ENCODE data around the gene STPG4.

The STPG4 gene

GRCh38 chr2:47155091-47155876 lies at the start of gene STPG4:
TSS of gene STPG4 (minus strand) at chr2:47155308. CDS start at chr2:47155251, 57 bp downstream.
- no peak within 1 kb of the TSS for H3K27ac ChIP-seq (ENCODE audit: low read depth, low read length)
- peaks cover 27 to 52% (median 35%) of the 10 kb centered on the region in 5 donors for H3K36me3 ChIP-seq (ENCODE audit: control insufficient read depth in 5 of 5, insufficient read depth in 5 of 5, low read length in 5 of 5)

DNA sequence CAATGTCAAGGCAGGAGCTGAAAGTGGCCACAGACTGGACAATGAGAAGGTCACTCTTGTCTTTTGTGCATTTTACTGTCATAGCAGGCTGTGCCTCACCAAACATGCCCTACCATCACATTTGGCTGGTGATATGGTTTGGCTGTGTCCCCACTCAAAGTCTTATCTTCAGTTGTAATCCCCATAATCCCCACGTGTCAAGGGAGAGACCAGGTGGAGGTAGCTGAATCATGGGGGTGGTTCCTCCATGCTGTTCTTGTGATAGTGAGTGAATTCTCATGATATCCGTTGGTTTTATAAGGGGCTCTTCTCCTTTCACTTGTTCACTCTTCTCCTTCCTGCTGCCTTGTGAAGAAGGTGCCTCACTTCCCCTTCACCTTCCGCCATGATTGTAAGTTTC lies 49.6 kb upstream of the STPG4 start:
- Histone ChIP-seq H3K4me1 (ENCODE audit: control insufficient read depth in 5 of 5, insufficient read depth in 5 of 5, low read length in 5 of 5) (peaks cover 0 to 20% (median 11%) of the 10 kb centered on the region in 5 donors), H3K9ac (ENCODE audit: low read length in 5 of 5) (no peak overlapping the region), H3K27ac (ENCODE audit: low read depth, low read length) (no peak overlapping the region), H3K4me3 (ENCODE audit: low read depth in 1 of 5, low read length in 5 of 5) (no peak overlapping the region), H3K36me3 (ENCODE audit: control insufficient read depth in 5 of 5, insufficient read depth in 5 of 5, low read length in 5 of 5) (no peaks in the 10 kb centered on the region), H3K27me3 (ENCODE audit: control insufficient read depth in 5 of 5, insufficient read depth in 4 of 5, low read length in 5 of 5) (no peaks in the 10 kb centered on the region), H3K9me3 (ENCODE audit: control insufficient read depth in 5 of 5, low read length in 5 of 5) (no peaks in the 10 kb centered on the region)

More at GRCh38 chr2:47155091-47155876, at the start of gene STPG4:
- H3K9ac ChIP-seq (ENCODE audit: low read length in 5 of 5), result no peak within 1 kb of the TSS
- H3K9me3 ChIP-seq (ENCODE audit: control insufficient read depth in 5 of 5, low read length in 5 of 5), result no peaks in the 10 kb centered on the region
- H3K4me3 ChIP-seq (ENCODE audit: low read depth in 1 of 5, low read length in 5 of 5), result no peak within 1 kb of the TSS
- no peaks in the 10 kb centered on the region for H3K27me3 ChIP-seq (ENCODE audit: control insufficient read depth in 5 of 5, insufficient read depth in 4 of 5, low read length in 5 of 5)
- no peaks in the 10 kb centered on the region for H3K4me1 ChIP-seq (ENCODE audit: control insufficient read depth in 5 of 5, insufficient read depth in 5 of 5, low read length in 5 of 5)

GRCh38 chr2:47203995-47204394 lies 48.9 kb upstream of the STPG4 start:
- no peak overlapping the region for H3K4me3 ChIP-seq (ENCODE audit: low read depth in 1 of 5, low read length in 5 of 5)
- H3K27ac ChIP-seq (ENCODE audit: low read depth, low read length), result no peak overlapping the region
- H3K27me3 ChIP-seq (ENCODE audit: control insufficient read depth in 5 of 5, insufficient read depth in 4 of 5, low read length in 5 of 5), result no peaks in the 10 kb centered on the region
- no peak overlapping the region for H3K9ac ChIP-seq (ENCODE audit: low read length in 5 of 5)
- H3K9me3 ChIP-seq (ENCODE audit: control insufficient read depth in 5 of 5, low read length in 5 of 5), result no peaks in the 10 kb centered on the region
- no peaks in the 10 kb centered on the region for H3K36me3 ChIP-seq (ENCODE audit: control insufficient read depth in 5 of 5, insufficient read depth in 5 of 5, low read length in 5 of 5)
- H3K4me1 ChIP-seq (ENCODE audit: control insufficient read depth in 5 of 5, insufficient read depth in 5 of 5, low read length in 5 of 5), result peaks cover 0 to 20% (median 11%) of the 10 kb centered on the region in 5 donors

- peak overlapping the region in 1 of 5 donors; percentile 51 for H3K9ac ChIP-seq (ENCODE audit: low read length in 5 of 5)
- H3K4me1 ChIP-seq (ENCODE audit: control insufficient read depth in 5 of 5, insufficient read depth in 5 of 5, low read length in 5 of 5), result peaks cover 0 to 16% (median 11%) of the 10 kb centered on the region in 5 donors
- H3K9me3 ChIP-seq (ENCODE audit: control insufficient read depth in 5 of 5, low read length in 5 of 5), result no peaks in the 10 kb centered on the region
- no peaks in the 10 kb centered on the region for H3K27me3 ChIP-seq (ENCODE audit: control insufficient read depth in 5 of 5, insufficient read depth in 4 of 5, low read length in 5 of 5)
- no peak overlapping the region for H3K4me3 ChIP-seq (ENCODE audit: low read depth in 1 of 5, low read length in 5 of 5)
- no peaks in the 10 kb centered on the region for H3K36me3 ChIP-seq (ENCODE audit: control insufficient read depth in 5 of 5, insufficient read depth in 5 of 5, low read length in 5 of 5)
- no peak overlapping the region for H3K27ac ChIP-seq (ENCODE audit: low read depth, low read length)
Measured at GRCh38 chr2:47201224-47201623, 46.1 kb upstream of the STPG4 start.

DNA sequence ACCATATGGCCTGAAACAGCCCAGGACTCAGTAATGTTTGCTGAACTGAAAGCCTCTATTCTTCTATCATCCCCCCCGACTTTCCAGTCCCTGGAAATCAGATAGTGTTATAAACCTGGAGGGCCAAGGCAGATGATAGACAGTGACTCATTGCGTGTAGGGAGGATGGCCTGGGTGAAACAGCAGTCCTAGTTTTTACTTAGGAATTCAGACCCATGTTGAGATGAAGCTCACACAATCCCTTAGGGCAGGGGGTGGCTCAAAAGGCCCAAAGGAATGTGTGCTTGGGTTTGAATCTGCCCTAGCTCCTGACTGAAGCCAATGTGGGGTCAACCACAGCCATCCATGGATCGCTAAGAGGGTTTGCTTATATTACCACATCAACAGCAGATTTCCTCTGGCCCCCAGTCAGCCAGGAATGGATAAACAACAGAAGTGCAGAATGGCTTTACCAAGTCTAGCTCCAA lies 43.9 kb upstream of the STPG4 start:
- Histone ChIP-seq H3K27ac (ENCODE audit: low read depth, low read length) (no peak overlapping the region), H3K9me3 (ENCODE audit: control insufficient read depth in 5 of 5, low read length in 5 of 5) (no peaks in the 10 kb centered on the region), H3K4me1 (ENCODE audit: control insufficient read depth in 5 of 5, insufficient read depth in 5 of 5, low read length in 5 of 5) (peaks cover 0 to 19% (median 11%) of the 10 kb centered on the region in 5 donors), H3K4me3 (ENCODE audit: low read depth in 1 of 5, low read length in 5 of 5) (no peak overlapping the region), H3K27me3 (ENCODE audit: control insufficient read depth in 5 of 5, insufficient read depth in 4 of 5, low read length in 5 of 5) (no peaks in the 10 kb centered on the region), H3K36me3 (ENCODE audit: control insufficient read depth in 5 of 5, insufficient read depth in 5 of 5, low read length in 5 of 5) (no peaks in the 10 kb centered on the region), H3K9ac (ENCODE audit: low read length in 5 of 5) (no peak overlapping the region)

DNA sequence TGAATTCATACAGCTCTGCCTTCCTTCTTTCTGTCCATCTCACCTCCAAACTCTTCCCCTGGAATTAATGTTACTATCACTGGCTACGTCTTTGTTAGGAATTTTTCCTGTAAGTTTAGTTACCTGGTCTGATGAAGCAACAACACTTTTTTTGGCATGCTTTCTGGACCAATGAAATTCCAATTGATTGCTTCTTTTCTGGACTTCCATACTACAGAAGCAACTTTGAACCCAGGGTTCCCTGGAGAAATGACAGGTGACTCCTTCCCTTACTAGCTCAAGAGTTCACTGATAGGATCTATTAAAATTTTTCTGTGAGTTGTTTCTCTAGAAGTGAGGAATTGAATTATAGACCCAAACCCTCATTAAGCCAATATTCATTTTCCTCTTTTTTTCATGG lies 41.4 kb upstream of the STPG4 start:
- H3K9me3 ChIP-seq (ENCODE audit: control insufficient read depth in 5 of 5, low read length in 5 of 5), result no peaks in the 10 kb centered on the region
- peaks cover 0 to 40% (median 26%) of the 10 kb centered on the region in 5 donors for H3K4me1 ChIP-seq (ENCODE audit: control insufficient read depth in 5 of 5, insufficient read depth in 5 of 5, low read length in 5 of 5)
- H3K9ac ChIP-seq (ENCODE audit: low read length in 5 of 5), result no peak overlapping the region
- H3K36me3 ChIP-seq (ENCODE audit: control insufficient read depth in 5 of 5, insufficient read depth in 5 of 5, low read length in 5 of 5), result no peaks in the 10 kb centered on the region
- H3K27ac ChIP-seq (ENCODE audit: low read depth, low read length), result no peak overlapping the region
- H3K4me3 ChIP-seq (ENCODE audit: low read depth in 1 of 5, low read length in 5 of 5), result no peak overlapping the region
- no peaks in the 10 kb centered on the region for H3K27me3 ChIP-seq (ENCODE audit: control insufficient read depth in 5 of 5, insufficient read depth in 4 of 5, low read length in 5 of 5)

DNA sequence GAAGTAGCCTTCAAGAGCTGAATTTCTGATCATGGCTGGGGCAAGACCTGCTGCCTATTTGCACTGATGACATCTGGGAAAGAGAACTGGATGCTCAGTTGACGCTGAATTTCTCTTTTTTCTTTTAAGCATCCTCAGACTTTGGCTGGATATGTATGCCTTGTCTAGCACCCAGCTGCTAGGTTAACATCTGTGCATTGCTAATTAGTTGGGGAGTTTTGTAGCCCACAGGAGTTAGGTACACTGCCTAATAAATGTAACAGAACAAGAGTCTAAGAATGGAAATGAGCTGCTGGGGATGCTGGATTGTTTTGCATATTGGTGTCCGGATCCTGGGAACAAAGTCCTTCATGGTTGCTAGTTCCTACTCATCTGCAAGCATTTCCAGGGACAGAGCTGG lies 40.9 kb upstream of the STPG4 start:
- no peak overlapping the region for H3K9ac ChIP-seq (ENCODE audit: low read length in 5 of 5)
- no peaks in the 10 kb centered on the region for H3K9me3 ChIP-seq (ENCODE audit: control insufficient read depth in 5 of 5, low read length in 5 of 5)
- no peak overlapping the region for H3K4me3 ChIP-seq (ENCODE audit: low read depth in 1 of 5, low read length in 5 of 5)
- no peaks in the 10 kb centered on the region for H3K27me3 ChIP-seq (ENCODE audit: control insufficient read depth in 5 of 5, insufficient read depth in 4 of 5, low read length in 5 of 5)
- no peaks in the 10 kb centered on the region for H3K36me3 ChIP-seq (ENCODE audit: control insufficient read depth in 5 of 5, insufficient read depth in 5 of 5, low read length in 5 of 5)
- H3K27ac ChIP-seq (ENCODE audit: low read depth, low read length), result no peak overlapping the region
- peaks cover 0 to 38% (median 22%) of the 10 kb centered on the region in 5 donors for H3K4me1 ChIP-seq (ENCODE audit: control insufficient read depth in 5 of 5, insufficient read depth in 5 of 5, low read length in 5 of 5)

DNA sequence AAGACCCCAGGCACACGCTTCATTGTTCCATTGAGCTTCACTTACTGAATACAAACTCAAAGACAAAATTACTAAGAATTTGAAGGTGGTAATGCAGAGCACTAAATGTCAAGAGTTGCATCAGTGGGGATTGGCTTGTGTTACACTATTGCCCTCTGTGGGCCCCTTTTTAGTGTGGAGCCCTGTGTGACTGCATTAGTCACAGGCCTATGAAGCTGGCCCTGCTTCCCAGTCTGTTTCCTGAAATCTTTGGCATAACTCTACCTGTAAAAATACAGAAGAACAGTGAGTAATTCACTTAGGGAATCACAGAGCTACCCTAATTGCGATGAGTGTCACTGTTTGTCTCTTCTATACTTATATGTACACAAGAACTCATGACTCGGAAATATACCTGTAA lies 40.0 kb upstream of the STPG4 start:
- Histone ChIP-seq H3K27ac (ENCODE audit: low read depth, low read length) (no peak overlapping the region), H3K27me3 (ENCODE audit: control insufficient read depth in 5 of 5, insufficient read depth in 4 of 5, low read length in 5 of 5) (no peaks in the 10 kb centered on the region), H3K4me1 (ENCODE audit: control insufficient read depth in 5 of 5, insufficient read depth in 5 of 5, low read length in 5 of 5) (peaks cover 0 to 35% (median 19%) of the 10 kb centered on the region in 5 donors), H3K9ac (ENCODE audit: low read length in 5 of 5) (no peak overlapping the region), H3K4me3 (ENCODE audit: low read depth in 1 of 5, low read length in 5 of 5) (no peak overlapping the region), H3K36me3 (ENCODE audit: control insufficient read depth in 5 of 5, insufficient read depth in 5 of 5, low read length in 5 of 5) (no peaks in the 10 kb centered on the region), H3K9me3 (ENCODE audit: control insufficient read depth in 5 of 5, low read length in 5 of 5) (no peaks in the 10 kb centered on the region)

- H3K27ac ChIP-seq (ENCODE audit: low read depth, low read length), result no peak overlapping the region
- H3K9ac ChIP-seq (ENCODE audit: low read length in 5 of 5), result no peak overlapping the region
- peaks cover 0 to 35% (median 19%) of the 10 kb centered on the region in 5 donors for H3K4me1 ChIP-seq (ENCODE audit: control insufficient read depth in 5 of 5, insufficient read depth in 5 of 5, low read length in 5 of 5)
- H3K27me3 ChIP-seq (ENCODE audit: control insufficient read depth in 5 of 5, insufficient read depth in 4 of 5, low read length in 5 of 5), result no peaks in the 10 kb centered on the region
- no peak overlapping the region for H3K4me3 ChIP-seq (ENCODE audit: low read depth in 1 of 5, low read length in 5 of 5)
- H3K36me3 ChIP-seq (ENCODE audit: control insufficient read depth in 5 of 5, insufficient read depth in 5 of 5, low read length in 5 of 5), result no peaks in the 10 kb centered on the region
- H3K9me3 ChIP-seq (ENCODE audit: control insufficient read depth in 5 of 5, low read length in 5 of 5), result no peaks in the 10 kb centered on the region
Measured at GRCh38 chr2:47194410-47194809, 39.3 kb upstream of the STPG4 start.

GRCh38 chr2:47193607-47194006 lies 38.5 kb upstream of the STPG4 start:
- Histone ChIP-seq H3K9ac (ENCODE audit: low read length in 5 of 5) (no peak overlapping the region), H3K4me1 (ENCODE audit: control insufficient read depth in 5 of 5, insufficient read depth in 5 of 5, low read length in 5 of 5) (peaks cover 0 to 35% (median 19%) of the 10 kb centered on the region in 5 donors), H3K27me3 (ENCODE audit: control insufficient read depth in 5 of 5, insufficient read depth in 4 of 5, low read length in 5 of 5) (no peaks in the 10 kb centered on the region), H3K27ac (ENCODE audit: low read depth, low read length) (peak overlapping the region; percentile 1), H3K36me3 (ENCODE audit: control insufficient read depth in 5 of 5, insufficient read depth in 5 of 5, low read length in 5 of 5) (no peaks in the 10 kb centered on the region), H3K9me3 (ENCODE audit: control insufficient read depth in 5 of 5, low read length in 5 of 5) (no peaks in the 10 kb centered on the region), H3K4me3 (ENCODE audit: low read depth in 1 of 5, low read length in 5 of 5) (no peak overlapping the region)

Data from subcutaneous abdominal adipose tissue (tissue), 5 donors.